HEK293 (cell line): ENCODE results near the gene IQSEC1.

ENCODE experiments used
- CTCF ChIP-seq: fragments of 450-650 bp; formaldehyde crosslinking; IDR thresholded peaks from 2 replicates; pipeline ENCODE4 v1.5.1; 2016; ENCODE audit warnings: missing biosample characterization, missing genetic modification characterization
- TF ChIP-seq, protein P1 (sequence below): fragments of 450-650 bp; formaldehyde crosslinking; IDR thresholded peaks from 2 replicates; pipeline ENCODE4 v1.5.1; 2016; ENCODE audit warnings: missing biosample characterization, missing genetic modification characterization

DNA sequence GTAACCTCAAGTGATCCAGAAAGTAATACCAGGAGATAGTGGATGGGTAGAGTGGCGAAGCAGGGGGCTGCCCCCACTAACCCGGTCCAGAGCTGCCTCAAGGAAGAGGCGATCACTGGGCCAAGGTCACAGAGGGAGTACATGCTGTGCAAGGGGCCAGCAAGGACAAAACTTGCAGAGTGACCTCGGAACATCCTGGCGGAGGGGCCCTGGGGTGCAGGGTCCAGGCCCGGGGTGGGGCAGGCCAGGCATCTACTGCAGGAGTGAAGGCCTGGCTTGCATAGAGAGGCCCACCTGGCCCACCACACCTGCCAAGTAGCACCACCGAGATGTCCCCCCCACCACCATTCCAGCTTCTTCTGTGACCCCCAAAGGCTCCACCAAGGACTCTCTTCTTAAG lies 17.6 kb downstream of the IQSEC1 start:
- no peak for TF ChIP-seq CTCF (tag by site-specific recombination)
- TF ChIP-seq, protein P1, sequence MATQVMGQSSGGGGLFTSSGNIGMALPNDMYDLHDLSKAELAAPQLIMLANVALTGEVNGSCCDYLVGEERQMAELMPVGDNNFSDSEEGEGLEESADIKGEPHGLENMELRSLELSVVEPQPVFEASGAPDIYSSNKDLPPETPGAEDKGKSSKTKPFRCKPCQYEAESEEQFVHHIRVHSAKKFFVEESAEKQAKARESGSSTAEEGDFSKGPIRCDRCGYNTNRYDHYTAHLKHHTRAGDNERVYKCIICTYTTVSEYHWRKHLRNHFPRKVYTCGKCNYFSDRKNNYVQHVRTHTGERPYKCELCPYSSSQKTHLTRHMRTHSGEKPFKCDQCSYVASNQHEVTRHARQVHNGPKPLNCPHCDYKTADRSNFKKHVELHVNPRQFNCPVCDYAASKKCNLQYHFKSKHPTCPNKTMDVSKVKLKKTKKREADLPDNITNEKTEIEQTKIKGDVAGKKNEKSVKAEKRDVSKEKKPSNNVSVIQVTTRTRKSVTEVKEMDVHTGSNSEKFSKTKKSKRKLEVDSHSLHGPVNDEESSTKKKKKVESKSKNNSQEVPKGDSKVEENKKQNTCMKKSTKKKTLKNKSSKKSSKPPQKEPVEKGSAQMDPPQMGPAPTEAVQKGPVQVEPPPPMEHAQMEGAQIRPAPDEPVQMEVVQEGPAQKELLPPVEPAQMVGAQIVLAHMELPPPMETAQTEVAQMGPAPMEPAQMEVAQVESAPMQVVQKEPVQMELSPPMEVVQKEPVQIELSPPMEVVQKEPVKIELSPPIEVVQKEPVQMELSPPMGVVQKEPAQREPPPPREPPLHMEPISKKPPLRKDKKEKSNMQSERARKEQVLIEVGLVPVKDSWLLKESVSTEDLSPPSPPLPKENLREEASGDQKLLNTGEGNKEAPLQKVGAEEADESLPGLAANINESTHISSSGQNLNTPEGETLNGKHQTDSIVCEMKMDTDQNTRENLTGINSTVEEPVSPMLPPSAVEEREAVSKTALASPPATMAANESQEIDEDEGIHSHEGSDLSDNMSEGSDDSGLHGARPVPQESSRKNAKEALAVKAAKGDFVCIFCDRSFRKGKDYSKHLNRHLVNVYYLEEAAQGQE (tag by site-specific recombination) = no peak
